D721Med (cell line): ENCODE results near the gene KCNC3.

Source experiments
- DNase-seq: peaks from one replicate; pipeline ENCODE4 v3.0.0; 2011; ENCODE audit warnings: low spot score; ENCODE audit not compliant: insufficient read length
- FAIRE-seq: peaks from 2 replicates; lab custom pipeline; 2011; peaks lifted over from hg19 to GRCh38; lab: Jason Lieb, UNC
- CTCF ChIP-seq: IDR thresholded peaks from 2 replicates; pipeline ENCODE4 v1.5.1; 2012; ENCODE audit warnings: mild to moderate bottlenecking, control low read depth; ENCODE audit not compliant: insufficient read depth; ENCODE audit errors: missing control alignments

KCNC3 gene

GRCh38 chr19:50324331-50324730 is 4.8 kb downstream of the KCNC3 start:
- no peak for DNase-seq
- no peak for TF ChIP-seq CTCF
- FAIRE-seq = no peak

- DNase-seq (no peak), FAIRE-seq (no peak)
- TF ChIP-seq CTCF = no peak
Observed at GRCh38 chr19:50323782-50324133, 5.4 kb downstream of the KCNC3 start.

- no peak for DNase-seq
- no peak for TF ChIP-seq CTCF
- no peak for FAIRE-seq
Observed at GRCh38 chr19:50322931-50323781, 6.0 kb downstream of the KCNC3 start.

GRCh38 chr19:50322234-50322633 is 6.9 kb downstream of the KCNC3 start:
- no peak for DNase-seq
- no peak for TF ChIP-seq CTCF
- FAIRE-seq = no peak

GRCh38 chr19:50321831-50322230 is 7.3 kb downstream of the KCNC3 start:
- TF ChIP-seq CTCF = no peak
- no peak for FAIRE-seq

GRCh38 chr19:50320596-50320995 is 8.6 kb downstream of the KCNC3 start:
- DNase-seq = no peak
- no peak for TF ChIP-seq CTCF
- FAIRE-seq = no peak

More at GRCh38 chr19:50321831-50322230, 7.3 kb downstream of the KCNC3 start:
- DNase-seq = no peak

- no peak for FAIRE-seq
- no peak for DNase-seq
- TF ChIP-seq CTCF = no peak
Observed at GRCh38 chr19:50320051-50320450, 9.1 kb downstream of the KCNC3 start.
